ENCODE measurements around the gene PARVA. TPM values are rescaled to one million over a fixed set of nuclear protein-coding genes. Genes with fewer than 3 reads are reported as not detected.

The PARVA gene
- polyA plus RNA-seq, 3 donors, result not detected

DNA sequence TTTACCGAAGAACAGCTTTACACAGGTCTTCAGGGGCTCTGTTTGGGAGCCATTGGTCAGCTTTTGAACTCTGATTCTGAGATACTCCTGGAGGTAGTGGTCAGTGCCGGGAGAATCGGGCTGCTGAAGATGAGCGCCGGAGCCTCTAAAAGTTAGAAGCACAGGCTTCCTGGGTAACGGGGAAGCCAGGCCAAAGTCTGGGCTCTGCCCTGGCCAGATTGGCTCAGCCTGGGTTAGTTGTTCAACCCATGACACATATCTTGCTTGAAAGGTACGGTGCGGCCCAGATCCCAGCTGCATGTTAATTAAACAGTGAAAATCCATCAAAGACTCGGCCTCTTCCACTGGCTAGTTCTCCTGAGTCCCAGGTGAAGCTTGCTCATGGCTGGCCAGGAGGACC, 18.0 kb downstream of the PARVA start:
- Histone ChIP-seq H2AFZ (ENCODE audit: insufficient read depth, low read depth, low read length, poor library complexity, severe bottlenecking) (no peak overlapping the region), H3K9ac (ENCODE audit: insufficient read depth, low read length, poor library complexity, severe bottlenecking) (no peak overlapping the region), H3K9me3 (replicated peaks in 1 of 2; ENCODE audit: control insufficient read depth in 1 of 2, insufficient read depth in 1 of 2, low read length in 2 of 2) (peaks cover 4 to 6% of the 10 kb centered on the region in 2 donors), H3K27ac (ENCODE audit: low read depth in 1 of 2, low read length in 2 of 2) (no peak overlapping the region), H3K36me3 (replicated peaks in 1 of 2; ENCODE audit: control insufficient read depth in 1 of 2, insufficient read depth in 2 of 2, low read length in 2 of 2) (no peaks in the 10 kb centered on the region), H3K4me2 (replicated peaks; ENCODE audit: extremely low read depth, low read length, poor library complexity, severe bottlenecking) (no peak overlapping the region), H4K20me1 (ENCODE audit: insufficient read depth, low read length) (no peaks in the 10 kb centered on the region), H3K27me3 (ENCODE audit: control insufficient read depth in 2 of 2, insufficient read depth in 2 of 2, low read length in 2 of 2) (no peaks in the 10 kb centered on the region), H3K4me1 (ENCODE audit: control insufficient read depth in 1 of 2, insufficient read depth in 2 of 2, low read length in 2 of 2) (no peaks in the 10 kb centered on the region), H3K4me3 (replicated peaks in 1 of 3; ENCODE audit: low read depth in 2 of 3, low read length in 3 of 3) (no peak overlapping the region), H3K79me2 (ENCODE audit: insufficient read depth, low read length) (no peaks in the 10 kb centered on the region)
- no peaks in the 10 kb centered on the region for H3K4me1 Mint-ChIP-seq
- H3K36me3 Mint-ChIP-seq, result no peaks in the 10 kb centered on the region
- H3K27me3 Mint-ChIP-seq (ENCODE audit: low read depth in 3 of 3), result peaks cover under 1 to 5% (median 2%) of the 10 kb centered on the region in 3 donors
- no peak for DNase-seq
- H3K9me3 Mint-ChIP-seq, result peaks cover 0 to 17% (median 11%) of the 10 kb centered on the region in 7 donors
- intact Hi-C loops (cut with micrococcal nuclease), result no loop called here
- no peak for TF ChIP-seq CTCF (IDR thresholded peaks at IDR 0.05)
- no peak overlapping the region for H3K4me3 Mint-ChIP-seq
- WGBS (ENCODE audit: insufficient coverage), result 98% methylated on average over 9 of the region's 9 CpGs
- H3K27ac Mint-ChIP-seq, result no peak overlapping the region

- Mint-ChIP-seq H3K9me3 (peaks cover 0 to 17% (median 11%) of the 10 kb centered on the region in 7 donors), H3K27me3 (ENCODE audit: low read depth in 3 of 3) (peaks cover 0 to 8% (median 2%) of the 10 kb centered on the region in 3 donors), H3K4me1 (no peaks in the 10 kb centered on the region), H3K4me3 (no peak overlapping the region), H3K36me3 (no peaks in the 10 kb centered on the region), H3K27ac (no peak overlapping the region)
- no peaks in the 10 kb centered on the region for H3K79me2 ChIP-seq (ENCODE audit: insufficient read depth, low read length)
- no peaks in the 10 kb centered on the region for H4K20me1 ChIP-seq (ENCODE audit: insufficient read depth, low read length)
- H3K36me3 ChIP-seq (replicated peaks in 1 of 2; ENCODE audit: control insufficient read depth in 1 of 2, insufficient read depth in 2 of 2, low read length in 2 of 2), result no peaks in the 10 kb centered on the region
- no peaks in the 10 kb centered on the region for H3K27me3 ChIP-seq (ENCODE audit: control insufficient read depth in 2 of 2, insufficient read depth in 2 of 2, low read length in 2 of 2)
- TF ChIP-seq CTCF (IDR thresholded peaks at IDR 0.05), result no peak
- no peak overlapping the region for H2AFZ ChIP-seq (ENCODE audit: insufficient read depth, low read depth, low read length, poor library complexity, severe bottlenecking)
- H3K4me3 ChIP-seq (replicated peaks in 1 of 3; ENCODE audit: low read depth in 2 of 3, low read length in 3 of 3), result no peak overlapping the region
- 83% methylated on average over 2 of the region's 5 CpGs for WGBS (ENCODE audit: insufficient coverage)
- intact Hi-C loops (cut with micrococcal nuclease), result no loop called here
- H3K9ac ChIP-seq (ENCODE audit: insufficient read depth, low read length, poor library complexity, severe bottlenecking), result no peak overlapping the region
- no peaks in the 10 kb centered on the region for H3K4me1 ChIP-seq (ENCODE audit: control insufficient read depth in 1 of 2, insufficient read depth in 2 of 2, low read length in 2 of 2)
- H3K9me3 ChIP-seq (replicated peaks in 1 of 2; ENCODE audit: control insufficient read depth in 1 of 2, insufficient read depth in 1 of 2, low read length in 2 of 2), result peaks cover 4 to 6% of the 10 kb centered on the region in 2 donors
- no peak overlapping the region for H3K4me2 ChIP-seq (replicated peaks; ENCODE audit: extremely low read depth, low read length, poor library complexity, severe bottlenecking)
- H3K27ac ChIP-seq (ENCODE audit: low read depth in 1 of 2, low read length in 2 of 2), result no peak overlapping the region
- no peak for DNase-seq
These were observed 20.6 kb downstream of the PARVA start for GRCh38 chr11:12397931-12398334.
